Endometrial microvascular endothelial cells (primary cell): Measurements from ENCODE around the gene TNIP2. TPM values are rescaled to one million over a fixed set of nuclear protein-coding genes. Genes with fewer than 3 reads are reported as not detected.
"Not testable (repeated sequence)": the region's sequence is repeated elsewhere in the genome, so short reads cannot be mapped to it uniquely, and the experiment has no call there.

Source experiments
- in situ Hi-C: cut with HindIII; loops from 2 replicates; pipeline ENCODE4 v1.10.0; 2017; ENCODE audit warnings: low sequenced_read_pairs, low pct_unique_long_range_greater_than_20kb; ENCODE audit errors: inconsistent ontology term
- total RNA-seq: library from RNA; depleted of rRNA; stranded (reverse); fragments of >200 nt; gene quantifications from one replicate; pipeline ENCODE4 v1.2.3, GENCODE V29; 2015; ENCODE audit errors: inconsistent ontology term

The TNIP2 gene
- total RNA-seq, 1 donor from 2014 or later = 71.0 TPM

GRCh38 chr4:2731907-2732317 is 24.2 kb downstream of the TNIP2 start:
- in situ Hi-C loops = no loop called here

DNA sequence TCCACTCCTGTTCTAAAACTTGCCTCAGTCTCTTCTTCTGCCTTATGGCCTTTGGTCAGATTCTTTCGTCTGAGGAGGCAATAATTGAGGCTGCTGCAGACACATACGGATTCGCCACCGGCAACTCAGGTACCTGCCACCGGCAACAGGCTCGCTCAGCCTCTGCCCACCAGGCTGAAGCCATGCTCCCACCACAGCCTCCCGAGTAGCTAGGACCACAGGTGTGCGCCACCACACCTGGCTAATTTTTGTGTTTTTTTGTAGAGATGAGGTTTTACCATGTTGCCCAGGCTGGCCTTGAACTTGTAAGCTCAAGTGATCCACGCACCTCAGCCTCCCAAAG is 26.6 kb downstream of the TNIP2 start:
- in situ Hi-C loops = no loop called here

DNA sequence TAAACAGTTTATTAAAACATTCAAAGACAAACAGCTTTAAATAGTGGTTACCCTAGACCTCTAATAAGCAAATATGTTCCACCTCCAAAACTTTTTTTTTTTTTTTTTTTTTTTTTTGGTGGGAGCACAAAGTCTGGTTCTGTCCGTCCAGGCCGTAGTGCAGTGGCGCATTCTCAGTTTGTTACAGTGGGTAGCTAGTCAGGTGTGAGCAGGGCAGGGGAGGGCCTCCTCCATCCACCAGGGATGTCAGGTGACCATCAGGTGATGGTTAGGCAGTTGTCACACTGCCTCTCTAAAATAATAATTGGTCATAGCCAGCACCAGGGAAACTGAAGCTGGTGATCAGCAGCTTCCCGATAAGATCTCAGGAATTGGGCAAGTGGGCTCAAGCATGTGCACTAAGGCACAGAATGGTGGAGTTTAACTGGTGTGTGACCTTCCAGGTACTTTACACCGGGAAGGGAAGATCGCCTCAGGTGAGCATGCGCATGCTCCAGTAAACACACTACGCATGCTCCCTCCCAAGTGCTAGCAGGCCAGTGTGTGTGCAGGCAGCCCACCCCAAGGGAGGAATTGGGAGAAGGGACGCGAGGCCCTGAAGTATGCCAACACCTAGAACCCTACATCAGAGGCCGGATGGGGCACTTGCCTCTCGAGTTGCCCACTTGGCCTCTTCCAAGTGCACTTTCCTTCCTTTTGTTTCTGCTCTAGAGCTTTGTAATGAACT is 27.2 kb downstream of the TNIP2 start:
- in situ Hi-C loops = no loop called here

- in situ Hi-C loops = no loop called here
Measured at GRCh38 chr4:2728221-2728620, 27.9 kb downstream of the TNIP2 start.

- in situ Hi-C loops = not testable (repeated sequence)
Measured at GRCh38 chr4:2726881-2727280, 29.3 kb downstream of the TNIP2 start.

DNA sequence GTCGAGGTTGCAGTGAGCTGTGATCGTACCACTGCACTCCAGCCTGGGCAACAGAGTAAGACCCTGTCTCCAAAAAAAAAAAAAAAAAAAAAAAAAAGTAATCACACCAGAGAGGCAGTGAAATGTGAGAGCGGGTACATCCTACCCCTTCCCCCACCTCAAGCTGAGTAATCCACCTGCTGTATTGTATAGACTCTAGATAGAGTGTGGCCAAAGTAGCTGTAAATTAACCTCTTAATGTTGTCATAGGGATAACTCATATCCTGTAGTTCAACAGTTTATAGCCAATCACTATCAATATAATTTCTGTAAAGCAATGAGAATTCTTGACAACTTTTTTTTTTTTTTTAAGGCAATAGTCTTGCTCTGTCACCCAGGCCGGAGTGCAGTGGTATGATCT is 30.8 kb downstream of the TNIP2 start:
- in situ Hi-C loops = no loop called here

GRCh38 chr4:2723751-2724150 is 32.4 kb downstream of the TNIP2 start:
- in situ Hi-C loops = no loop called here

- in situ Hi-C loops = no loop called here
Measured at GRCh38 chr4:2722033-2722432, 34.1 kb downstream of the TNIP2 start.

DNA sequence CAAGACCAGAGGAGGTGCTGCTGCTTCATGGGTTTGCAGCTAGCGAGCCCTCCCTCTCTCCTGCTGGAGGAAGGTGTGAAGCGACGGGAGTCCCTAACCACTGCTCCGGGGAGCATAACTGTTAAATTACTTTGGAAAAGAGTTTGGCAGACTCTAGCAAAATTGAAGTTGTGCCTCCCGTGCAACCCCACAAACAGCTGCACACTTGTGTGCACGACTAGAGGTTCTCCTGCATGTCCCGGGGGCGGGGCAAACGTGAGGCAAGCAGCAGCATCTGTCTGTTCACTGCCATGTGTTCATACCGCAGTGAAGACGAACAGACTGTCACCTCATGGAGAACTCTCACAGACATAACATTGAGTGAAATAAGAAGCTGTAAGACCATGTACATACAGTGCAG is 34.5 kb downstream of the TNIP2 start:
- in situ Hi-C loops = no loop called here

DNA sequence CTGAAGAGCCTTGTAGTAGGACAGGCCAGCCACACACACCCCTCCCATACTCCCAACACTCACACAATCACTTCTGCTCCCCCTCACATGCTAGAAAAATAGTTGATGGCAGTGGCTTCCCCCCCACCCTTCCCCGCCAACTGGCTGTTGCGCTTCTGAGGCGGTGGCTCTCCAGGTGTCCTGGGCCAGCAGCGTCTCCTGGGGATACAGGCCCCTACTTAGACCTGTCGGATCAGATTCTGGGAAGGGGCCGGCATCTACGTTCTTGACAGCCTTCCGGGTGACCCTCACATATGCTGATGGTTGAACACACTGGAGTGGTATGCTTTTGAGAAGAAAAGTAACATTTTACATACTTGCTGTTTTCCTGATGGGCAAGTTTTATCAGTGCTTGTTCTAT is 39.9 kb downstream of the TNIP2 start:
- in situ Hi-C loops = no loop called here

GRCh38 chr4:2715426-2715825 is 40.7 kb downstream of the TNIP2 start:
- in situ Hi-C loops = no loop called here

- in situ Hi-C loops = no loop called here
Measured at GRCh38 chr4:2714918-2715317, 41.2 kb downstream of the TNIP2 start.

DNA sequence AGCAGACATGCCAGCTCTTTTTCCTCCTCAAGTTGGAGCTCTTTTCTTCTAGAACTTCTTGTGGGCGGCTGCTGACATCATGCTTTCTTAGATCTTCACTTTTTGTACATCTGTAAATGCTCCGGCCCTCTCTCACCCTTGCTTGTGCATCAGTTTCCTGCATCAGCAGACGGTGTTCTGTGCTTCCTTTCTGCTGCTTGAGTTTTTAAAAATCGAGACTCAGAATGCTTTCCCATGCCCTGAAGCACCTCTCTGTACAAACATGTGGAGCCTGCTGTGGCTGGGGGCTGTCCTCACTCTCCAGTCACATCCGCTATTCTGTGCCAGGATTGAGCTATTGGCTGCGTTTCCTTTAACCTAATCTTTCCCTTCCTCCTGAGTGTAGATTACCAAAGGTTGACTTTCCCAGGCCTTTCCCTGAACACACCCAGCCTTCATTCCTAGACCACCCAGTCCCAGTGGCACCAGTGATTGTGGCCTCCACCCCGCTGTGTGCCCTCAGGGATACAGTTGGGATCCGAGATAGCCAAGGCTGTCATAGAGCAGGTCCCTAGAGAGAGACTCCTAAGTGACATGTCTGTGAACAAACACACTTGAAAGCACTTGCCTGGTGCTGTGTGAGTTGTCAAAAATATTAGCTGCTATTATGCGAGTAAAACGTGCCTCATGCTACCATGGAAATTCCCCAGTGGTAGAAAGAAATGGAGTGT is 41.9 kb downstream of the TNIP2 start:
- in situ Hi-C loops = no loop called here

- in situ Hi-C loops = no loop called here
Measured at GRCh38 chr4:2713337-2713736, 42.8 kb downstream of the TNIP2 start.

DNA sequence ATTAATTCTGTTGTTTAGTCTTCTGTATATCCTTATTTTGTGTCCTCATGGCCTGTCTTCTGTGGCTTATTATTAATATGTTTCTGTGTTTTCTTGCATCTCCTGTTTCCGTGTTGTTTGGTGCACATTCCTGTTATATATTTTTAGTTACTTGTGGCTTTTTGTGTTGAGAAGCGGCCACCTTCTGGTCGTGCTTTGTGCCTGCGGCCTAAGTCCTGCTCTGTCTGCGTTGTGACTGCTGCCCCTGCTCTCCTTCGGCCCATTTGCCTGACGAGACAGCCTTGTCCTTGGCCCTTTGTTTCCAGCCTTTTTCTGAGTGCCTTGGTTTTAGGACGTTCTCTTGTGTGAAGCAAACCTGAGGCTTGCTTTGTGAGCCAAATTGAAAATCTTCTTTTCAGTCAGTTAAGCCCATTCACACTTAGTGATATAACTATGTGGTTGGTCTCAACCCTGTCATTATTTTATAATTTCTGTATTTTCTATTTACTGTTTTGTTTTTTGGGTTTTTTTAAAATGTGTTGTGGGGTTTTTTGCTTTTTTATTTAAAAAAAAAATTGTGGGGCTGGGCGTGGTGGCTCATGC is 43.8 kb downstream of the TNIP2 start:
- in situ Hi-C loops = no loop called here

- in situ Hi-C loops = no loop called here
Measured at GRCh38 chr4:2702770-2703169, 53.4 kb downstream of the TNIP2 start.

- in situ Hi-C loops = no loop called here
Measured at GRCh38 chr4:2702361-2702760, 53.8 kb downstream of the TNIP2 start.

- in situ Hi-C loops = no loop called here
Measured at GRCh38 chr4:2700031-2700430, 56.1 kb downstream of the TNIP2 start.

- in situ Hi-C loops = no loop called here
Measured at GRCh38 chr4:2699534-2699933, 56.6 kb downstream of the TNIP2 start.

GRCh38 chr4:2698951-2699505 is 57.1 kb downstream of the TNIP2 start:
- in situ Hi-C loops = no loop called here
